Measurements from ENCODE around the gene HNF4A. TPM values are rescaled to one million over a fixed set of nuclear protein-coding genes. Genes with fewer than 3 reads are reported as not detected.

The HNF4A gene
- total RNA-seq, 1 experiment from 2014 or later: 0.15 TPM

DNA sequence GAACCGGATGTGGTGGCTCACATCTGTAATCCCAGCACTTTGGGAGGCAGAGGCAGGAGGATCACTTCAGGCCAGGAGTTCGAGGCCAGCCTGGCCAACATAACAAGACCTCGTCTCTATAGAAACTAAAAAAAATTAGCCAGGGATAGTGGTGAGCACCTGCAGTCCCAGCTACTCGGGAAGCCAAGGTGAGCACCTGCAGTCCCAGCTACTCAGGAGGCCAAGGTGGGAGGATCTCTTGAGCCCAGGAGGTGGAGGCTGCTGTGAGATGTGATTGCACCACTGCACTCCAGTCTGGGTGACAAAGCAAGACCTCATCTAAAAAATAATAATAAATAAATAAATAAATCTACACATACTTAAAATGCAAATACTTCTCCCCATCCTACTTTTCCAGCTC, 65.0 kb downstream of the HNF4A start:
- Mint-ChIP-seq H3K4me1 (no peaks in the 10 kb centered on the region), H3K27me3 (ENCODE audit: low read depth) (no peaks in the 10 kb centered on the region), H3K9me3 (no peaks in the 10 kb centered on the region), H3K4me3 (no peak overlapping the region), H3K27ac (no peak overlapping the region), H3K36me3 (no peaks in the 10 kb centered on the region)
- TF ChIP-seq ZNF671 (CRISPR knock-in tag; IDR thresholded peaks at IDR 0.05) (no peak), ZNF263 (CRISPR knock-in tag; IDR thresholded peaks at IDR 0.05; ENCODE audit: low read depth) (no peak), MLX (CRISPR knock-in tag; IDR thresholded peaks at IDR 0.05) (no peak), ZNF232 (CRISPR knock-in tag; IDR thresholded peaks at IDR 0.05) (no peak), ZNF219 (CRISPR knock-in tag; IDR thresholded peaks at IDR 0.05; ENCODE audit: borderline replicate concordance) (no peak), PRRX2 (CRISPR knock-in tag; IDR thresholded peaks at IDR 0.05) (no peak), FOXP4 (CRISPR knock-in tag; IDR thresholded peaks at IDR 0.05) (no peak), CREB1 (CRISPR knock-in tag; IDR thresholded peaks at IDR 0.05) (no peak), JUN (CRISPR knock-in tag; IDR thresholded peaks at IDR 0.05) (no peak), ATF1 (CRISPR knock-in tag; IDR thresholded peaks at IDR 0.05) (no peak), ZNF121 (CRISPR knock-in tag; IDR thresholded peaks at IDR 0.05) (no peak), TEAD4 (CRISPR knock-in tag; IDR thresholded peaks at IDR 0.05) (no peak)
- TF ChIP-seq, protein P1, sequence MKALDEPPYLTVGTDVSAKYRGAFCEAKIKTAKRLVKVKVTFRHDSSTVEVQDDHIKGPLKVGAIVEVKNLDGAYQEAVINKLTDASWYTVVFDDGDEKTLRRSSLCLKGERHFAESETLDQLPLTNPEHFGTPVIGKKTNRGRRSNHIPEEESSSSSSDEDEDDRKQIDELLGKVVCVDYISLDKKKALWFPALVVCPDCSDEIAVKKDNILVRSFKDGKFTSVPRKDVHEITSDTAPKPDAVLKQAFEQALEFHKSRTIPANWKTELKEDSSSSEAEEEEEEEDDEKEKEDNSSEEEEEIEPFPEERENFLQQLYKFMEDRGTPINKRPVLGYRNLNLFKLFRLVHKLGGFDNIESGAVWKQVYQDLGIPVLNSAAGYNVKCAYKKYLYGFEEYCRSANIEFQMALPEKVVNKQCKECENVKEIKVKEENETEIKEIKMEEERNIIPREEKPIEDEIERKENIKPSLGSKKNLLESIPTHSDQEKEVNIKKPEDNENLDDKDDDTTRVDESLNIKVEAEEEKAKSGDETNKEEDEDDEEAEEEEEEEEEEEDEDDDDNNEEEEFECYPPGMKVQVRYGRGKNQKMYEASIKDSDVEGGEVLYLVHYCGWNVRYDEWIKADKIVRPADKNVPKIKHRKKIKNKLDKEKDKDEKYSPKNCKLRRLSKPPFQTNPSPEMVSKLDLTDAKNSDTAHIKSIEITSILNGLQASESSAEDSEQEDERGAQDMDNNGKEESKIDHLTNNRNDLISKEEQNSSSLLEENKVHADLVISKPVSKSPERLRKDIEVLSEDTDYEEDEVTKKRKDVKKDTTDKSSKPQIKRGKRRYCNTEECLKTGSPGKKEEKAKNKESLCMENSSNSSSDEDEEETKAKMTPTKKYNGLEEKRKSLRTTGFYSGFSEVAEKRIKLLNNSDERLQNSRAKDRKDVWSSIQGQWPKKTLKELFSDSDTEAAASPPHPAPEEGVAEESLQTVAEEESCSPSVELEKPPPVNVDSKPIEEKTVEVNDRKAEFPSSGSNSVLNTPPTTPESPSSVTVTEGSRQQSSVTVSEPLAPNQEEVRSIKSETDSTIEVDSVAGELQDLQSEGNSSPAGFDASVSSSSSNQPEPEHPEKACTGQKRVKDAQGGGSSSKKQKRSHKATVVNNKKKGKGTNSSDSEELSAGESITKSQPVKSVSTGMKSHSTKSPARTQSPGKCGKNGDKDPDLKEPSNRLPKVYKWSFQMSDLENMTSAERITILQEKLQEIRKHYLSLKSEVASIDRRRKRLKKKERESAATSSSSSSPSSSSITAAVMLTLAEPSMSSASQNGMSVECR (CRISPR knock-in tag; IDR thresholded peaks at IDR 0.05; ENCODE audit: borderline replicate concordance): no peak
- DNase-seq (ENCODE audit: low spot score) (no peak), ATAC-seq (no peak)
- ChIA-PET CTCF (no interaction called here), POLR2A (no interaction called here)

- Mint-ChIP-seq H3K27ac (no peak overlapping the region), H3K4me3 (no peak overlapping the region), H3K9me3 (no peaks in the 10 kb centered on the region), H3K36me3 (no peaks in the 10 kb centered on the region), H3K4me1 (no peaks in the 10 kb centered on the region), H3K27me3 (ENCODE audit: low read depth) (no peaks in the 10 kb centered on the region)
- no peak for ATAC-seq
- no peak for DNase-seq (ENCODE audit: low spot score)
- CTCF ChIA-PET: no interaction called here
- no peak for TF ChIP-seq JAZF1 (CRISPR knock-in tag; IDR thresholded peaks at IDR 0.05)
- TF ChIP-seq NR3C1 (CRISPR knock-in tag; conservative IDR thresholded peaks at IDR 0.05; ENCODE audit: low read depth): no peak
- POLR2A ChIA-PET: no interaction called here
Observed at GRCh38 chr20:44422083-44422482, 66.6 kb downstream of the HNF4A start.

DNA sequence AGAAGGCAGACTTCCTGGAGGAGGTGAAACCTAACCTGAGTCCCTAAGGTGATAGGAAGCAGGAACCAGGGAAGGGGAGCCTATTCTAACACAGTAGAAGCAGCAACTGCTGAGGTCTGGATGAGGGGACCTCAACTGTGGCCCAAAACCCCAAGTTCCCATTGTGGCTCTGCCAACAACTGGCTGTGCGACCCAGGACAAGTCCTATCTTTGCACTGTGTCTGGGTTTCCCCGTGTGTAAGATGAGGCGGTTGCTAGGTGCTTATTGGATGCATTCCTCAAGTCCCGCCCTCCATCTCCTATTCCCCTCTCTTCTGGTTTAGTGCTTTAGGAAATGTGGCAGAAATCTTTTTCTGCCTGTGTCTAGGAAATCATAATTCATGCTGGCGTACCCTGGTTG, 68.0 kb downstream of the HNF4A start:
- H3K36me3 Mint-ChIP-seq: no peaks in the 10 kb centered on the region
- DNase-seq (ENCODE audit: low spot score) (no peak), ATAC-seq (no peak)
- CTCF ChIA-PET: no interaction called here
- no peak overlapping the region for H3K4me3 Mint-ChIP-seq
- POLR2A ChIA-PET: no interaction called here
- H3K9me3 Mint-ChIP-seq: no peaks in the 10 kb centered on the region
- H3K27ac Mint-ChIP-seq: no peak overlapping the region
- no peaks in the 10 kb centered on the region for H3K27me3 Mint-ChIP-seq (ENCODE audit: low read depth)
- no peaks in the 10 kb centered on the region for H3K4me1 Mint-ChIP-seq
- TF ChIP-seq TEAD4 (CRISPR knock-in tag; IDR thresholded peaks at IDR 0.05) (no peak), PRDM15 (CRISPR knock-in tag; IDR thresholded peaks at IDR 0.05) (no peak), ZNF263 (CRISPR knock-in tag; IDR thresholded peaks at IDR 0.05; ENCODE audit: low read depth) (no peak), USF1 (CRISPR knock-in tag; IDR thresholded peaks at IDR 0.05) (no peak)
- TF ChIP-seq, protein P2, sequence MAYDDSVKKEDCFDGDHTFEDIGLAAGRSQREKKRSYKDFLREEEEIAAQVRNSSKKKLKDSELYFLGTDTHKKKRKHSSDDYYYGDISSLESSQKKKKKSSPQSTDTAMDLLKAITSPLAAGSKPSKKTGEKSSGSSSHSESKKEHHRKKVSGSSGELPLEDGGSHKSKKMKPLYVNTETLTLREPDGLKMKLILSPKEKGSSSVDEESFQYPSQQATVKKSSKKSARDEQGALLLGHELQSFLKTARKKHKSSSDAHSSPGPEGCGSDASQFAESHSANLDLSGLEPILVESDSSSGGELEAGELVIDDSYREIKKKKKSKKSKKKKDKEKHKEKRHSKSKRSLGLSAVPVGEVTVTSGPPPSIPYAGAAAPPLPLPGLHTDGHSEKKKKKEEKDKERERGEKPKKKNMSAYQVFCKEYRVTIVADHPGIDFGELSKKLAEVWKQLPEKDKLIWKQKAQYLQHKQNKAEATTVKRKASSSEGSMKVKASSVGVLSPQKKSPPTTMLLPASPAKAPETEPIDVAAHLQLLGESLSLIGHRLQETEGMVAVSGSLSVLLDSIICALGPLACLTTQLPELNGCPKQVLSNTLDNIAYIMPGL (CRISPR knock-in tag; IDR thresholded peaks at IDR 0.05): no peak
- TF ChIP-seq, protein P3, sequence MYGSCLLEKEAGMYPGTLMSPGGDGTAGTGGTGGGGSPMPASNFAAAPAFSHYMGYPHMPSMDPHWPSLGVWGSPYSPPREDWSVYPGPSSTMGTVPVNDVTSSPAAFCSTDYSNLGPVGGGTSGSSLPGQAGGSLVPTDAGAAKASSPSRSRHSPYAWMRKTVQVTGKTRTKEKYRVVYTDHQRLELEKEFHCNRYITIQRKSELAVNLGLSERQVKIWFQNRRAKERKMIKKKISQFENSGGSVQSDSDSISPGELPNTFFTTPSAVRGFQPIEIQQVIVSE (CRISPR knock-in tag; IDR thresholded peaks at IDR 0.05; ENCODE audit: borderline replicate concordance): no peak
